Calu3 (cell line): Measurements from ENCODE around the gene TGM5. TPM values are rescaled to one million over a fixed set of nuclear protein-coding genes. Genes with fewer than 3 reads are reported as not detected.

ENCODE experiments used
- BruUV-seq: library from RNA; stranded (reverse); fragments of 400-500 nt; replicated peaks from 2 replicates; lab custom pipeline; 2021; lab: Mats Ljungman, UMichigan
- CTCF ChIA-PET: fragments of 300-600 bp; sonication (Branson Sonifier 250); formaldehyde crosslinking; loops from one replicate; lab custom pipeline; 2022; ENCODE audit warnings: antibody characterized with exemption; lab: Charles Lee
- DNase-seq: peaks from one replicate; pipeline ENCODE4 v3.0.0; 2022
- H3K27ac Mint-ChIP-seq: one replicate; pipeline ENCODE4 v1.8.0; 2022; ENCODE audit warnings: mixed read lengths; ENCODE audit not compliant: unreplicated experiment
- H3K27me3 Mint-ChIP-seq: one replicate; pipeline ENCODE4 v1.8.0; 2022; ENCODE audit warnings: mixed read lengths; ENCODE audit not compliant: unreplicated experiment
- H3K36me3 Mint-ChIP-seq: one replicate; pipeline ENCODE4 v1.8.0; 2022; ENCODE audit warnings: mild to moderate bottlenecking, moderate library complexity, mixed read lengths; ENCODE audit not compliant: insufficient read depth, unreplicated experiment
- H3K4me1 Mint-ChIP-seq: one replicate; pipeline ENCODE4 v1.8.0; 2022; ENCODE audit warnings: mild to moderate bottlenecking, low read depth, mixed read lengths; ENCODE audit not compliant: unreplicated experiment
- H3K4me3 Mint-ChIP-seq: one replicate; pipeline ENCODE4 v1.8.0; 2022; ENCODE audit warnings: mild to moderate bottlenecking, low read depth, moderate library complexity, mixed read lengths; ENCODE audit not compliant: unreplicated experiment
- H3K9me3 Mint-ChIP-seq: one replicate; pipeline ENCODE4 v1.8.0; 2022; ENCODE audit warnings: low read depth, mixed read lengths; ENCODE audit not compliant: unreplicated experiment
- intact Hi-C: fragments of 100-400 bp; cut with micrococcal nuclease; formaldehyde crosslinking; loops from one replicate; pipeline ENCODE4 v1.10.0; 2022; ENCODE audit not compliant: unreplicated experiment
- total RNA-seq: library from RNA; stranded (reverse); gene quantifications from 2 replicates; pipeline ENCODE4 v1.2.3, GENCODE V29; 2022
- TF ChIP-seq, protein P1 (sequence below): fragments of 200-600 bp; IDR thresholded peaks from one replicate; pipeline ENCODE4 v1.8.0; 2022; ENCODE audit warnings: antibody characterized with exemption; ENCODE audit not compliant: unreplicated experiment

The TGM5 gene
- total RNA-seq, 1 experiment from 2014 or later, result not detected

DNA sequence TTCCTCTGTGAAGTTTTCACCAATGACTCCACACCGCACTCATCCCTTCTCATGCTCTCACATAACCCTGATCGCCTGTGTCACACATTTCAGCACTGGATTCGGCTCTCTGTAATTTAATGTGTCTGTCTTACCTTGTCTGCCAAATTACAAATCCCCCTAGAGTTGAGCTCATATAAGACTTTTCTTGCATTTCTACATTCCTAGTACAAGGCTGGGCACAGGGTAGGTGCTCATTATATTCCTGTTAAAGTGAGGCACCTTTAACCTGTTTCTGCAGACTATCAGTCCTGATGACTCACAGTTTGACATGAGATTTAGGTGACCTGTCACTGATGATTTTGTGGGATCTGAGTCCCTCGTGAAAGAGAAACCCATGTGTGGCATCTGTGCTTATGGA, 22.6 kb downstream of the TGM5 start:
- DNase-seq, result no peak

DNA sequence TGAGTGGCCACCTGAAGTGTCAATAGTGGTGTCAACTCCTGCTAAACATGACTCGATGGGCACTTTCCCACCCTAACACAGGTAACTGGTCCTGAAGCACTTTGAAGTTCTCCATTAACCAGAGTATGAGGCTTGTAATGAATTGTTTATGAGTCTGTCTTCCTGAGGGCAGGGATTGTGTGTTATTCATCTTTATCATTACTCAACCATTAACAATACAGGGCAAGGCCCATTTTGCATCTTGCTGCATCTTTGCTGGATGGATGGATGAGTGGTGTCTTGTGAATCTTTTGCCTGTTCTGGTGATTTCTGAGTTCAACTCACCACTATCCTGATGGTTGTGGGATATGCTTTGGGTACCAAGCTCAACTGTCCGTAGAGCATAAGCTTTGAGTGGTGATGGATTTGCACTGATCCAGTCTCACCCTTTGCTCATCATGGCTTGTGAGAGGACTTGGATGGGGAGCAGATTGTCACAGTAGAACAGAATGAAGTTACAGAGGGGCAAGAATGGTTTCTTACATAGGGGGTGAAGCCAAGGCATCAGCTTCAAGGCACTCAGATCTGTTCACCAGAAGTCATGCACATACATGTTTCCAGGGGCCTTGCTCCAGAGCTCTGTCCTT, 23.6 kb downstream of the TGM5 start:
- no peaks in the 10 kb centered on the region for H3K36me3 Mint-ChIP-seq
- H3K27ac Mint-ChIP-seq, result no peak overlapping the region
- peaks cover 38% of the 10 kb centered on the region for H3K27me3 Mint-ChIP-seq
- H3K4me3 Mint-ChIP-seq, result no peak overlapping the region
- BruUV-seq, result no TSS peak
- H3K4me1 Mint-ChIP-seq, result no peaks in the 10 kb centered on the region
- TF ChIP-seq, protein P1, sequence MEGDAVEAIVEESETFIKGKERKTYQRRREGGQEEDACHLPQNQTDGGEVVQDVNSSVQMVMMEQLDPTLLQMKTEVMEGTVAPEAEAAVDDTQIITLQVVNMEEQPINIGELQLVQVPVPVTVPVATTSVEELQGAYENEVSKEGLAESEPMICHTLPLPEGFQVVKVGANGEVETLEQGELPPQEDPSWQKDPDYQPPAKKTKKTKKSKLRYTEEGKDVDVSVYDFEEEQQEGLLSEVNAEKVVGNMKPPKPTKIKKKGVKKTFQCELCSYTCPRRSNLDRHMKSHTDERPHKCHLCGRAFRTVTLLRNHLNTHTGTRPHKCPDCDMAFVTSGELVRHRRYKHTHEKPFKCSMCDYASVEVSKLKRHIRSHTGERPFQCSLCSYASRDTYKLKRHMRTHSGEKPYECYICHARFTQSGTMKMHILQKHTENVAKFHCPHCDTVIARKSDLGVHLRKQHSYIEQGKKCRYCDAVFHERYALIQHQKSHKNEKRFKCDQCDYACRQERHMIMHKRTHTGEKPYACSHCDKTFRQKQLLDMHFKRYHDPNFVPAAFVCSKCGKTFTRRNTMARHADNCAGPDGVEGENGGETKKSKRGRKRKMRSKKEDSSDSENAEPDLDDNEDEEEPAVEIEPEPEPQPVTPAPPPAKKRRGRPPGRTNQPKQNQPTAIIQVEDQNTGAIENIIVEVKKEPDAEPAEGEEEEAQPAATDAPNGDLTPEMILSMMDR, result no peak
- no peak for DNase-seq
- CTCF ChIA-PET, result no interaction called here
- intact Hi-C loops, result no loop called here
- no peaks in the 10 kb centered on the region for H3K9me3 Mint-ChIP-seq

More for the DNA sequence above, 22.6 kb downstream of the TGM5 start:
- Mint-ChIP-seq H3K4me3 (no peak overlapping the region), H3K27me3 (peaks cover 38% of the 10 kb centered on the region), H3K9me3 (no peaks in the 10 kb centered on the region), H3K27ac (no peak overlapping the region), H3K36me3 (no peaks in the 10 kb centered on the region), H3K4me1 (no peaks in the 10 kb centered on the region)
- no TSS peak for BruUV-seq
- intact Hi-C loops, result no loop called here
- TF ChIP-seq, protein P1, result no peak
- CTCF ChIA-PET, result no interaction called here

DNA sequence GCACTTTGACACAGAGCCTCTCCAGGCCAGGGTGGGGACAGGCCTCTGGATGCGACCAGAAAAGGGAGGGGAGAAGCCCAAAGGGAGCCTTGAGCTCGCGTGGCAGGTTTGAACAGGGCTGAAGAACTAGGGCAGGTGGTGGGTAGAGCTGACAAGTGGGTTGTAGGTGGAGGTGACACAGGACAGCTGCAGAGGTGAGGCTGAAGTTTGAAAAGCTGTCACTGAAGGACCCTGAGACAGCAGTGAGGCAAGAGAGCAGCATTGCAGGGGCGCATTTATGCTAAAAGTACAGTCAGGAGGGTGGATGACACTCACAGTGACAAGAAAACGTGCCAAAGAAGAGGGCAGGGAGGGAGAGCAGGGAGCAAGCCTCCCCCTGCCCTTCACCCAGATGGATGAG, 24.1 kb downstream of the TGM5 start:
- Mint-ChIP-seq H3K4me3 (no peak overlapping the region), H3K27me3 (peaks cover 38% of the 10 kb centered on the region)
- CTCF ChIA-PET, result interaction anchor here (1.8 kb wide), 1 partner anchor 17 kb away, joined by 5 read pairs; no protein-coding TSS in a partner anchor

DNA sequence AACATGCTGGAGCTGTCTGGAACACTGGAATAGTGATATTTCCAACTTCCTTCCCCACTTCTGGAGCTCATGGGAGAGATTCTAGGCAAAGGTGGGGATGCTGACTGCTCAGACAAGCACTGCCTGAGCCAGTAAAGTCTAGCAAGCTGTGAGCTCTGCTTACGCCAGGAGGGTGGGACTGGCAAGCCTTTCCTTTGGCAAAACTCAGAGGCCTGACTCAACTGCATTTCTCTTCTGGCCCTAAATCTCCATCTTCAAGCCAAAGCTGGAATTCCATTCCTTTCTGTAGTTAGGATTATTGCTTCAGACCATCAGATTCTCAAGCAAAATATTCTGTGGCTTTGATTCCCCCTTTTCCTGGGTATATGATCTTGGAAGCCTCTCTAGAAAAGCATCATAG, 25.6 kb downstream of the TGM5 start:
- CTCF ChIA-PET, result interaction anchor here (1.8 kb wide), 1 partner anchor 15 kb away, joined by 5 read pairs; no protein-coding TSS in a partner anchor

More for the DNA sequence above, 24.1 kb downstream of the TGM5 start:
- H3K36me3 Mint-ChIP-seq, result no peaks in the 10 kb centered on the region
- no TSS peak for BruUV-seq
- no peaks in the 10 kb centered on the region for H3K9me3 Mint-ChIP-seq
- DNase-seq, result no peak
- no peak overlapping the region for H3K27ac Mint-ChIP-seq
- intact Hi-C loops, result no loop called here
- TF ChIP-seq, protein P1, result no peak
- no peaks in the 10 kb centered on the region for H3K4me1 Mint-ChIP-seq

More for the DNA sequence above, 25.6 kb downstream of the TGM5 start:
- TF ChIP-seq, protein P1, result no peak
- no TSS peak for BruUV-seq
- H3K36me3 Mint-ChIP-seq, result no peaks in the 10 kb centered on the region
- no peaks in the 10 kb centered on the region for H3K4me1 Mint-ChIP-seq
- no peak overlapping the region for H3K27ac Mint-ChIP-seq
- H3K9me3 Mint-ChIP-seq, result no peaks in the 10 kb centered on the region
- intact Hi-C loops, result no loop called here
- no peak overlapping the region for H3K4me3 Mint-ChIP-seq
- no peak for DNase-seq
- H3K27me3 Mint-ChIP-seq, result peaks cover 28% of the 10 kb centered on the region
